HG03558 (cell line): Measurements from ENCODE around the gene TFAP2D.

Experiments
- ATAC-seq: cut with Tn5 transposase; IDR thresholded peaks from one replicate; pipeline ENCODE4 v1.9.1; 2021; ENCODE audit warnings: moderate number of reproducible peaks; ENCODE audit not compliant: unreplicated experiment; ENCODE audit errors: extremely low read depth

The TFAP2D gene

GRCh38 chr6:50713226-50713625 lies at the start of gene TFAP2D:
Gene TFAP2D (plus strand): TSS chr6:50713526. CDS start chr6:50714056, 530 bp downstream.
- ATAC-seq: no peak

GRCh38 chr6:50663806-50664205 lies 49.5 kb upstream of the TFAP2D start:
- ATAC-seq: no peak

- no peak for ATAC-seq
Observed at GRCh38 chr6:50666089-50666488, 47.2 kb upstream of the TFAP2D start.

- no peak for ATAC-seq
Observed at GRCh38 chr6:50681213-50681824, 32.0 kb upstream of the TFAP2D start.

GRCh38 chr6:50689210-50689609 lies 24.1 kb upstream of the TFAP2D start:
- no peak for ATAC-seq

- no peak for ATAC-seq
Observed at GRCh38 chr6:50691814-50692495, 21.4 kb upstream of the TFAP2D start.

- no peak for ATAC-seq
Observed at GRCh38 chr6:50698546-50698945, 14.8 kb upstream of the TFAP2D start.

- ATAC-seq: no peak
Observed at GRCh38 chr6:50699051-50699775, 14.1 kb upstream of the TFAP2D start.

- no peak for ATAC-seq
Observed at GRCh38 chr6:50706575-50706974, 6.8 kb upstream of the TFAP2D start.

- no peak for ATAC-seq
Observed at GRCh38 chr6:50707191-50707590, 6.1 kb upstream of the TFAP2D start.

- ATAC-seq: no peak
Observed at GRCh38 chr6:50707652-50708300, 5.5 kb upstream of the TFAP2D start.

- no peak for ATAC-seq
Observed at GRCh38 chr6:50708664-50709365, 4.5 kb upstream of the TFAP2D start.

- no peak for ATAC-seq
Observed at GRCh38 chr6:50709366-50709734, 4.0 kb upstream of the TFAP2D start.

GRCh38 chr6:50711686-50712085 lies 1.6 kb upstream of the TFAP2D start:
- no peak for ATAC-seq

GRCh38 chr6:50712291-50712690 lies 1.0 kb upstream of the TFAP2D start:
- no peak for ATAC-seq

GRCh38 chr6:50713977-50714486 lies 706 bp downstream of the TFAP2D start:
- ATAC-seq: no peak

GRCh38 chr6:50714487-50715379 lies 1.4 kb downstream of the TFAP2D start:
- no peak for ATAC-seq

- ATAC-seq: no peak
Observed at GRCh38 chr6:50716899-50717509, 3.7 kb downstream of the TFAP2D start.
